Upper lobe of left lung (tissue), 6 donors: ENCODE results near the gene IPCEF1. TPM values are rescaled to one million over a fixed set of nuclear protein-coding genes. Genes with fewer than 3 reads are reported as not detected.

Experiments used
- ATAC-seq, 2 donors: fragments of 200-7000 bp; cut with Tn5 transposase; one replicate each; pipeline ENCODE4 v1.9.1; 2022; ENCODE audit warnings: mild to moderate bottlenecking in 2 of 2, moderate library complexity in 2 of 2; ENCODE audit not compliant: low FRiP score in 2 of 2
- DNase-seq, 2 donors: peaks; one replicate each; pipeline ENCODE4 v3.0.0-alpha.2; 2019 to 2020
- H3K27ac ChIP-seq, 4 donors: fragments of 200-600 bp; sonication (generic); one replicate each; pipeline ENCODE4 v1.5.1; 2016 to 2019
- H3K27me3 ChIP-seq, 4 donors: fragments of 200-600 bp; sonication (generic); one replicate each; pipeline ENCODE4 v1.5.1; 2017 to 2019
- H3K36me3 ChIP-seq, 4 donors: fragments of 200-600 bp; sonication (generic); one replicate each; pipeline ENCODE4 v1.5.1; 2016 to 2019
- H3K4me1 ChIP-seq, 4 donors: fragments of 200-600 bp; sonication (generic); one replicate each; pipeline ENCODE4 v1.5.1; 2018 to 2019
- H3K4me3 ChIP-seq, 4 donors: fragments of 200-600 bp; sonication (generic); one replicate each; pipeline ENCODE4 v1.5.1; 2017 to 2019; ENCODE audit warnings: mild to moderate bottlenecking in 2 of 4, moderate library complexity in 1 of 4
- H3K9me3 ChIP-seq, 4 donors: fragments of 200-600 bp; sonication (generic); one replicate each; pipeline ENCODE4 v1.5.1; 2018 to 2019
- CTCF ChIP-seq, 6 experiments: fragments of 450-650 bp in 4 of 6; fragments of 200-600 bp in 2 of 6; sonication (generic) in 2 of 6; IDR thresholded peaks; one replicate each; pipeline ENCODE4 v1.5.1; 2016 to 2019; ENCODE audit warnings: antibody characterized with exemption in 6 of 6
- EP300 ChIP-seq, 4 donors: sonication (generic); formaldehyde crosslinking; IDR thresholded peaks; one replicate each; pipeline ENCODE4 v1.5.1; 2017; ENCODE audit warnings: antibody characterized with exemption in 4 of 4, control low read depth in 2 of 4
- POLR2A ChIP-seq, 4 donors: fragments of 450-650 bp; IDR thresholded peaks; one replicate each; pipeline ENCODE4 v1.5.1; 2016 to 2017; ENCODE audit warnings: antibody characterized with exemption in 4 of 4, mild to moderate bottlenecking in 2 of 4
- POLR2AphosphoS5 ChIP-seq, 2 donors: sonication (generic); formaldehyde crosslinking; IDR thresholded peaks; one replicate each; pipeline ENCODE4 v1.5.1; 2017; ENCODE audit warnings: antibody characterized with exemption in 2 of 2
- WGBS, 2 donors: methylation state at CpG; one replicate each; pipeline ENCODE4 v1.1.5; 2017 to 2018; 5-methylcytosine and 5-hydroxymethylcytosine counted together
- total RNA-seq, 6 donors: library from RNA; depleted of rRNA in 4 of 6; stranded (reverse); fragments of >200 nt in 4 of 6; gene quantifications; one replicate each; pipeline versions ENCODE4 v1.1.0 to v1.2.1, GENCODE V29; 2016 to 2021
- donor health status: DM: no; HTN: no; CAD: no; lungs with moderate emphysema.
- donor health status: DM: no; HTN: yes; CAD: no; lungs with severe emphysema.

Gene IPCEF1
- total RNA-seq, 6 donors from 2014 or later: 1.0 to 5.5 (median 4.0) TPM

DNA sequence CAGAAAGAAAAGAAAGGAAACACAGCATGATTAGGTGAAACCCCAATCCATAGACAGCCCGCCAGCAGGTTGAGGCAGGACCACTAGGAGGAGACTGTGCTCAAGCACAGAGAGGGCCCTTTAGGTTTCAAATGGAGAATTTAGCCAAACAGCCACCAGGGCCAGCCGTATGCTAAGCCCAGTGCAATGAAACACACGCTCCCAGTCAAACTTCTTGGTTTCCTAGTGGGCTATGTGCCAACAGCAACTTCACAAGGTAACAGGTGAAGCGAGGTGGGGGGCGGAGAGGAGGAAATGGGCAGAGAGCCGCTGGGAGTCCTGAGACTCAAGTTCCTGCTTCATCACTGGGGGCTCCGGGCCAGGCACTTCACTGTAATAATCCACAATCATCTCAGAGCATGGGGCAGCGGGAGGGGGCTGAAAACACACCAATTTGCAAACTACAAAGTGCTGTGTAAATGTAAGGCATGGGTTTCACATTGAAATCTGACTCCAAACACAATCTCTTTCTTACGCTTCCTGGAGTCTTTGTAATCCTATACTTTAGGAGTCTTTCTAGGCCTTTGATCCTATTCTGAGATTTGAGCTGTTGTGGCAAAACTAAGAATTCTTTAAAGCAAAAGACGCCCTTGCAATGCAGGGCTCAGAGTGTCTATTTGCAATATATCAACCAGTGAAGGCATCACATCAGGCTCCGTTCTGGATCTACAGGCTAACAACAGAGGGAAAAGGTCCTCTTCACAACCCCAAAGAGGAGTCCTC, 200.3 kb downstream of the IPCEF1 start:
- ATAC-seq (peak; percentile 84 to 92), DNase-seq (peak in 1 of 2 donors; percentile 71)
- H3K4me3 ChIP-seq: peak overlapping the region in 2 of 4 donors; percentile 23 to 28
- peak; percentile 43 to 70 (median 58) for TF ChIP-seq CTCF (IDR thresholded peaks at IDR 0.05)
- TF ChIP-seq POLR2A (IDR thresholded peaks at IDR 0.05): no peak
- H3K4me1 ChIP-seq: peaks cover 17 to 24% (median 20%) of the 10 kb centered on the region in 4 donors
- H3K36me3 ChIP-seq: no peaks in the 10 kb centered on the region
- H3K27ac ChIP-seq: peak overlapping the region; percentile 26 to 62 (median 52)
- H3K9me3 ChIP-seq: no peaks in the 10 kb centered on the region
- H3K27me3 ChIP-seq: no peaks in the 10 kb centered on the region
- 53 to 70% methylated on average over 11 of the region's 11 CpGs for WGBS, 2 donors

DNA sequence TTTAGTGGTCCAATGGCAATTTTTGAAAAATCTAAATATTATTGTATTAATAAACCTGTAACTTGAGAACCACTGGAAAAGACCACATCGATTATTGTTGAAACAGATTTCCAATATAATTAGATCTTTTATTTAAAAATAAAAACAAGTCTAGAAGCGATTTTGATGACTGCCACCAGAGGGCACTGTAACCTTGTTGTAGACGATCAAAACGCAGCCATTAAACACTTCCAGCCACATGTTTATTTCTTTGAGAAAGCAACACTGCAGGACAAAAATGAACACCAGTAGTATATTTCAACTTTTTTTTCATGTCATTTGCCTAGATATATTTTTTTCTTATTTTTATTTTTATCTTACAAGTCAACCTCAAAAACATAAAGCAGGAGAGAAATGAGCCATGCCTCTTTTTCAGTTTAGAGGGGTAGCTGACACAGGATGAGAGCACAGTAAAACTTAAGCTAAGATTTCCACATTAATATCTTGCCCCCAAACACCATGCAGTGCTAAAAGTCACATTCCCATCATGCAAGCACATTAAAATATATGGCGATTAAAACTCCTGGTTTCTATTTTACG, 202.1 kb downstream of the IPCEF1 start:
- peak in 1 of 2 donors; percentile 49 for DNase-seq
- TF ChIP-seq CTCF (IDR thresholded peaks at IDR 0.05): peak; percentile 48 to 78 (median 73)
- TF ChIP-seq POLR2A (IDR thresholded peaks at IDR 0.05): no peak
- H3K4me1 ChIP-seq: peaks cover 17 to 24% (median 20%) of the 10 kb centered on the region in 4 donors
- 32 to 34% methylated on average over 6 of the region's 6 CpGs for WGBS, 2 donors
- peak in 1 of 2 donors; percentile 67 for ATAC-seq
- no peak overlapping the region for H3K27ac ChIP-seq
- H3K4me3 ChIP-seq: no peak overlapping the region
- no peaks in the 10 kb centered on the region for H3K36me3 ChIP-seq
- no peaks in the 10 kb centered on the region for H3K9me3 ChIP-seq
- H3K27me3 ChIP-seq: no peaks in the 10 kb centered on the region

DNA sequence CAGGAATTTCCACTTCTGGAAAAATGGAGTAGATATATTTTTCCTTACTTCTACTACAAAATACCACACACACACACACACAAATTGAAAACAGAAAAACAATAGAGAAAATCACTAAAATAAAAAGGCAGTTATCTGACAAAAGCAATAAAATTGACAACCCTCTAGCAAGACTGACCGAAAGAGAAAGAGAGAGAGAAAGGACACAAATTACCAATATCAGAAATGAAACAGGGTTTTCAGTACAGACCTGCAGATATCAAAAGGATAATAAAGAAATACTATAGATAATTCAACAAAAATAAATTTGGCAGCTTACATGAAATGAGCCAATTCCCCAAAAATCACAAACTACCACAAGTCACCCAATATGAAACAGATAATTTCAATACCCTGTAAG, 212.8 kb downstream of the IPCEF1 start:
- Histone ChIP-seq H3K9me3 (no peaks in the 10 kb centered on the region), H3K27ac (no peak overlapping the region), H3K36me3 (no peaks in the 10 kb centered on the region), H3K27me3 (no peaks in the 10 kb centered on the region), H3K4me1 (no peaks in the 10 kb centered on the region), H3K4me3 (no peak overlapping the region)
- TF ChIP-seq POLR2AphosphoS5 (IDR thresholded peaks at IDR 0.05): no peak
- no peak for TF ChIP-seq EP300 (IDR thresholded peaks at IDR 0.05)
- no peak for TF ChIP-seq POLR2A (IDR thresholded peaks at IDR 0.05)
- no peak for TF ChIP-seq CTCF (IDR thresholded peaks at IDR 0.05)
- ATAC-seq (no peak), DNase-seq (no peak)
- 84 to 97% methylated on average over 1 of the region's 1 CpG for WGBS, 2 donors

DNA sequence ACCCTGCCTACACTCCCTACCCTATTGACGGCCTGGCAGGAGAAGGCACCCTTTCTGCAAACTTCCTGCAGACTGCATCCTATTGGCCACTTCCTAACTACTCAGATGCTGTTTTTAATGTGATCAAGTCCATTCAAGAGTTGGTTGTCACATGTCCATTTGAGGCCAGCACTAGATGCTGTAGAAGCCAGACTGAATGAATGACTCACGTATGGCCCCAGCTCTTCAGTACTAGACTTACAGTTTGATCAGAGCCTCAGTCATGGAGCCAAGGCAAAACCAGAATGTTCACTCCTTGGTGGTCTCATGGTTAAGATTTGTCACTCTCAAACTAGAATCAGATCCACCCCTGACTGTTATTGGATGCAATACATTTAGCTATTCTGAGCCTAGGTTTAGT, 215.9 kb downstream of the IPCEF1 start:
- 43 to 77% methylated on average over 2 of the region's 2 CpGs for WGBS, 2 donors
- DNase-seq: no peak
- Histone ChIP-seq H3K9me3 (no peaks in the 10 kb centered on the region), H3K4me1 (no peaks in the 10 kb centered on the region), H3K27me3 (no peaks in the 10 kb centered on the region), H3K27ac (no peak overlapping the region), H3K4me3 (no peak overlapping the region), H3K36me3 (no peaks in the 10 kb centered on the region)
- TF ChIP-seq POLR2A (IDR thresholded peaks at IDR 0.05): no peak
- no peak for TF ChIP-seq EP300 (IDR thresholded peaks at IDR 0.05)
- no peak for TF ChIP-seq CTCF (IDR thresholded peaks at IDR 0.05)
- no peak for TF ChIP-seq POLR2AphosphoS5 (IDR thresholded peaks at IDR 0.05)
- no peak for ATAC-seq
